Measurements from ENCODE around the gene DENND1A. TPM values are rescaled to one million over a fixed set of nuclear protein-coding genes. Genes with fewer than 3 reads are reported as not detected.
"Not testable (repeated sequence)": the region's sequence is repeated elsewhere in the genome, so short reads cannot be mapped to it uniquely, and the experiment has no call there.

The DENND1A gene
- total and polyA plus RNA-seq, 7 donors = 12.8 to 33.2 (median 19.2) TPM

- Histone ChIP-seq H3K4me3 (no peak overlapping the region), H3K9me3 (no peaks in the 10 kb centered on the region), H3K27me3 (no peaks in the 10 kb centered on the region), H3K27ac (no peak overlapping the region), H3K4me1 (peaks cover 0 to 5% (median 0%) of the 10 kb centered on the region in 4 donors), H3K36me3 (no peaks in the 10 kb centered on the region)
- no peak for TF ChIP-seq CTCF (IDR thresholded peaks at IDR 0.05)
- DNase-seq = no peak
- intact Hi-C loops (cut with DNase I) = no loop called here
- WGBS, 2 donors = 94% methylated on average over 6 of the region's 6 CpGs
Measured at GRCh38 chr9:123912167-123912897, 17.6 kb downstream of the DENND1A start.

GRCh38 chr9:123911024-123911423 is 18.9 kb downstream of the DENND1A start:
- Histone ChIP-seq H3K27me3 (no peaks in the 10 kb centered on the region), H3K27ac (no peak overlapping the region), H3K9me3 (no peaks in the 10 kb centered on the region), H3K4me3 (no peak overlapping the region), H3K4me1 (peaks cover 0 to 5% (median 0%) of the 10 kb centered on the region in 4 donors), H3K36me3 (no peaks in the 10 kb centered on the region)
- WGBS, 2 donors = 97 to 98% methylated on average over 1 of the region's 1 CpG
- intact Hi-C loops (cut with DNase I) = no loop called here
- DNase-seq = no peak
- TF ChIP-seq POLR2AphosphoS5 (IDR thresholded peaks at IDR 0.05) = no peak
- no peak for TF ChIP-seq POLR2A (IDR thresholded peaks at IDR 0.05)
- no peak for TF ChIP-seq EP300 (IDR thresholded peaks at IDR 0.05)
- no peak for TF ChIP-seq CTCF (IDR thresholded peaks at IDR 0.05)

GRCh38 chr9:123909192-123909591 is 20.7 kb downstream of the DENND1A start:
- H3K27ac ChIP-seq; H3K27me3 ChIP-seq; H3K9me3 ChIP-seq; H3K36me3 ChIP-seq; H3K4me1 ChIP-seq; intact Hi-C loops (cut with DNase I); DNase-seq; H3K4me3 ChIP-seq: not testable (repeated sequence)
- WGBS, 2 donors = 94% methylated on average over 4 of the region's 4 CpGs

GRCh38 chr9:123903550-123903949 is 26.4 kb downstream of the DENND1A start:
- DNase-seq; H3K27me3 ChIP-seq; intact Hi-C loops (cut with DNase I); H3K4me1 ChIP-seq; H3K4me3 ChIP-seq; H3K9me3 ChIP-seq; H3K36me3 ChIP-seq; H3K27ac ChIP-seq: not testable (repeated sequence)
- WGBS, 2 donors = 92 to 95% methylated on average over 17 to 18 of the region's 18 CpGs

GRCh38 chr9:123894822-123895221 is 35.1 kb downstream of the DENND1A start:
- no peak for DNase-seq
- no peak for TF ChIP-seq POLR2A (IDR thresholded peaks at IDR 0.05)
- no peak for TF ChIP-seq POLR2AphosphoS5 (IDR thresholded peaks at IDR 0.05)
- TF ChIP-seq EP300 (IDR thresholded peaks at IDR 0.05) = no peak
- TF ChIP-seq CTCF (IDR thresholded peaks at IDR 0.05) = no peak
- Histone ChIP-seq H3K9me3 (no peaks in the 10 kb centered on the region), H3K27ac (no peak overlapping the region), H3K4me1 (peaks cover 0 to 15% (median 6%) of the 10 kb centered on the region in 4 donors), H3K27me3 (no peaks in the 10 kb centered on the region), H3K4me3 (no peak overlapping the region), H3K36me3 (no peaks in the 10 kb centered on the region)
- intact Hi-C loops (cut with DNase I) = no loop called here

- Histone ChIP-seq H3K9me3 (no peaks in the 10 kb centered on the region), H3K36me3 (no peaks in the 10 kb centered on the region), H3K27me3 (no peaks in the 10 kb centered on the region), H3K4me1 (peaks cover 0 to 15% (median 6%) of the 10 kb centered on the region in 4 donors), H3K27ac (no peak overlapping the region), H3K4me3 (no peak overlapping the region)
- 70 to 77% methylated on average over 4 of the region's 4 CpGs for WGBS, 2 donors
- intact Hi-C loops (cut with DNase I) = no loop called here
- no peak for DNase-seq
- TF ChIP-seq POLR2A (IDR thresholded peaks at IDR 0.05) = no peak
- TF ChIP-seq CTCF (IDR thresholded peaks at IDR 0.05) = no peak
- TF ChIP-seq POLR2AphosphoS5 (IDR thresholded peaks at IDR 0.05) = no peak
- TF ChIP-seq EP300 (IDR thresholded peaks at IDR 0.05) = no peak
Measured at GRCh38 chr9:123893831-123894460, 36.0 kb downstream of the DENND1A start.
